HG02642 (cell line): ENCODE data around the gene DHRS3.

Source experiments
- ATAC-seq: cut with Tn5 transposase; IDR thresholded peaks from one replicate; pipeline ENCODE4 v1.9.1; 2021; ENCODE audit warnings: mild to moderate bottlenecking; ENCODE audit not compliant: unreplicated experiment, poor library complexity

Gene DHRS3

DNA sequence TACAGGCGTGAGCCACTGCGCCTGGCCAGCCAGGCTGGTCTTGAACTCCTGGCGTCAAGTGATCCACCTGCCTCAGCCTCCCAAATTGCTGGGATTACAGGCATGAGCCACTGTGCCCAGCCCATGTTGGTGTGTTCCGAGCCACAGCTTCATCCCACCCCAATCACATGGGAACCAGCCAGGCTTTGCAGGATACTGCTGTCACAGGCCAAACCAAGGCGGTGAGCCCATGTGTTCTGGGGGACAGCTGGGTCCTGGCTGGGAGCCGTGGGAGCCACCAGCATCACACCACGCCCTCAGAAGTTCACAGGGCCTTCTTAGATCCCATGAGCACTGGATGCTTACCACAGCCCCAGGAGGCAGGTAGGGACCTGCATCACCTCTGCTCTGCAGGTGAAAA is 56.9 kb downstream of the DHRS3 start:
- no peak for ATAC-seq

DNA sequence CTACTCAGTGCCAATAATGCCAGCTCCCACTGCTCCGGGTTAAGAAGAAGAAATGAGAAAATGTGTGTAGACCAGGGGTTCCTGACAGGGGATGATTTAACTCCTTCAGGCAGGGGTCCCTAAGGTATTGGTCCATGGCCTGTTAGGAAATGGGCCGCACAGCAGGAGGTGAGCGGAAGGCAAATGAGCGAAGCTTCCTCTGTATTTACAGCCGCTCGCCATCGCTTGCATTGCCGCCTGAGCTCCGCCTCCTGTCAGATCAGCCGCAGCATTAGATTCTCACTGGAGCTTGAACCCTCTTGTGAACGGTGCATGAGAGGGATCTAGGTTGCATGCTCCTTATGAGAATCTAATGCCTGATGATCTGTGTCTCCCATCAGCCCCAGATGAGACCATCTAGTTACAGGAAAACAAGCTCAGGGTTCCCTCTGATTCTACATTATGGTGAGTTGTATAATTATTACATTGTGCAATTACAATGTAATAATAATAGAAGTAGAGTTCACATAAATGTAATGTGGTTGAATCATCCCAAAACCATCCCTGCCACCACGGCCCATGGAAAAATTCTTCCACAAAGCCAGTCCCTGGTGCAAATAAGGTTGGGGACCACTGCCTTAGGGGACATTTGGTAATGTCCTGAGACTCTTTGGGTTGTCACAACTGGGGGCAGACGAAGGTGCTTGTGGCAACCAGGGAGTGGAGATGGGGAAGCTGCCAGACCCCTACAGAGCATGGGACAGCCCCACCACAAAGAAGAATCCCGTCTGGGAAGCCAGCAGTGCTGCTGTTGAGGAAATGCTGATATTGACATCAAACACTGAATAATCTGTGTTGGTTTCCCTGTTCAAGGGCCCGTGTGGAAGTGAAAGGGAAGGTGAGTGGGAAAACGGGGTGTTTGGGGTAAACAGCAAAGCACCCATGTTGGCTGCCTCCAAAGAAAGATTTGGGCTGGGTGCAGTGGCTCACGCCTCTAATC is 60.8 kb downstream of the DHRS3 start:
- ATAC-seq, result no peak

DNA sequence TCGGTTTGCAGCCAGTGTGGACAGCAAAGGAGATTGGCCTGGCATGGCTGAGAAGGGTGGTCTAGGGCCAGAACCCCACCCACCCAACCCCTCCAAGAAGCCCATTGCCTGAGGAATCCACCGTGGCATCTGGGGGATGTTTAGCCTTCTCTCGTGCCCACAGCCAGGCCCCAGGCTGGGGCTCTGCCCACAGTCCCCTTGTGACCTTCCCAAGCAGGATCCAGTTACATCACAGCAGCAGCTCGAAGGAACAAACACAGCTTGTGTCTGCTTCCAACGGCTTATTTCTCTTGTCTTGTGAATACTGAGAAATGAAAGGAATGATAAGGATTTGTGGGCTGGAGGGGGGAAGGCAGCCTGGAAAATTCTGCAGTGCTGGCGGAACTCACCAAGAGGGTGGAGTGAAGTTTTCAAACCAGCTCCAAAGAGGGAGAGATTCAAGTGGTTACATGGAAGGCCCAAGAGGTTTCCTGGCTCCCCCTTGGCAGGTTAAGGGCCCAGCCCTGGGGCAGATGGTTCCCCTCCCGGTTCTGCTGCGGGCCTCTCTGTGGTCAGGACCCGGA is 61.6 kb downstream of the DHRS3 start:
- ATAC-seq, result no peak

DNA sequence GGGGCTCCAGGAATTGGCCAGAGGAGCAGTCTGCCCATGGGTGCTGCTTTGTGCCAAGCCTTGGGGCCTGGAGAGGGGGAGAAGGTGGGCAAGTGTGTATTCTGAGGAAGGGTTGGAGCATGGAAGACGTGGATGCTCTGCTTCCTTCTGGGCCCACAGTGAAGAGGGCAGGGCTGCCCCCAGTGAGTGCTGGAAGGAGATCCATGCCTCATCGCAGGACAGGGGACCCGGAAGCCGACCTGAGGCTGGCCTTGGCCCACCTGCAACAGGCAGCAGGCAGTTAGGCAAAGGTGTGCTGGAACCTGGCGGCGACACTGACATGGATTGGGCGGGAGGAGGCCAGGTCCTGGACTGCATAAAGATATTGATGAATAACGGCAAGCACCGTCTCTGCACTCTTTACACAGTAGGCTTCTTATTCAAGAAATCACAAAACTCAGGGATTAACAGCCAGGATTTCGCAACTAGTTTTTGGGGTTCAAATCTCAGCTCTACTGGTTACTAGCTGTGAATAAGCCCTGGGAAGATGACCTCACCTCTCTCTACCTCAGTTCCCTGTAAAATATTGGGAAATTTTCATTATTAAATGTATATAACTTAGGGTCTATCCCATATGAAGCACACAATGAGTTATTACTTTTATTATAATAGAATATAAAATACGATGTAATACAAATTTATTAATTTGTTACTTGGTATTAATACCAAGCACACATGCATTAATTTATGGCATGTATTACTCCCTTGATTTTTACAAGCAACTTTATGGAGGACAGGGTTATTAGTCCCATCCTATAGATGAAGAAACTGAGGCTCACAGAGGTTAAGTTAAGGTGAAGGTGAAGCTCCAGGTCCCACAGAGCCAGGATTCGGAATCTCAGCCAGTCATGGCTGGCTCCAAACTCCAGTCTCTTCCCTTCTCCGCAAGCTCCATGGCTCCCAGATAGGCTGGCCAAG is 62.3 kb downstream of the DHRS3 start:
- no peak for ATAC-seq

DNA sequence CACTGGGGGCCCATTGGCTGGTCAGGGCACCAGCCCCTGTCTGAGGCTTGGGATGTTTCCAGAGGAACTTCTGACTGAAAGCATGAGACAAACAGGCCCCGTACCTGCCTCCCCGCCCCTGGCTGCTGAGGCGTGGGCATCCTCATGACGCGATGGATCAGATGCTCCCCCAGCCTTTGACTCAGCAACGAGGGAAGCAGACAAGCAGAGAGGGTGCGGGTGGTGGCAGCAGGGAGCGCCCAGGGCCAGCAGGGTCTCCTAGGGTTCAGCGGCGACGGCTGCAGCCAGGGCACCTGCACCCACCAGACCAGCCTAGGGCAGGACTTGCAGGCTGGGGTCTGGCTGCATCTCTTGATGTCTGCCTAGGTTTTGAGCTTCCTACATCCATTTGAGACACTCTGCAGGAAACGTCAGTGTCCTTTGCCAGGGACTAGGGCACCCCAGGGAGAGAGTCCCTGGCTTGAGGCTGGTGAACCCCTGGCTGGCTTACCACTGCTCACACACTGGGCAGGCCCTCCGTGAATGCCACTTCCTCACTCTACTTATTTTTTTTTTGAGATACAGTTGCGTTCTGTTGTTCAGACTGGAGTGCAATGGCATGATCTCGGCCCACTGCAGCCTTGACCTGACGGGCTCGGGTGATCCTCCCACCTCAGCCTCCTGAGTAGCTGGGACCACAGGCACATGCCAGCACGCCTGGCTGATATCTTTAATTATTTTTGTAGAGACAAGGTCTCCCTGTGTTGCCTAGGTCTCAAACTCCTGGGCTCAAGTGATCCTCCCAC is 63.3 kb downstream of the DHRS3 start:
- no peak for ATAC-seq

DNA sequence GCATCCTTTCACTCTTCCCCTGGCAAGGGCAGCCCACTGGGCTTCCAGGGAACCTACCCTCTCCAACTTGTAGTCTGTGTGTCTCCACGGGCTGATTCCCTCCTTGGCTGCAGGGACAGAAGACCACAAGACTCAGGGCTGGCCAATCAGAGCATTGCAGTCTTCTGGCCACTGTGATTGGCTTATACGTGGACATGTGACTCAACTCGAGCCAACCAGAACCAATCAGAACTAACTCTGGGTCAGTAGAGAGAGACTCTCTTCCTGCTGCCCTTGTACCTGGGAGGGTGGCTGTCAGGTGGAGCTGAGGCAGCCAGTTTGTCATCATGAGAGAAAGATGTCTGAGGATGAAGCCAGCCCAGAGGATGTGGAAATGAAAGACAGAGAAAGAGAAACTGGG is 64.0 kb downstream of the DHRS3 start:
- ATAC-seq, result no peak

DNA sequence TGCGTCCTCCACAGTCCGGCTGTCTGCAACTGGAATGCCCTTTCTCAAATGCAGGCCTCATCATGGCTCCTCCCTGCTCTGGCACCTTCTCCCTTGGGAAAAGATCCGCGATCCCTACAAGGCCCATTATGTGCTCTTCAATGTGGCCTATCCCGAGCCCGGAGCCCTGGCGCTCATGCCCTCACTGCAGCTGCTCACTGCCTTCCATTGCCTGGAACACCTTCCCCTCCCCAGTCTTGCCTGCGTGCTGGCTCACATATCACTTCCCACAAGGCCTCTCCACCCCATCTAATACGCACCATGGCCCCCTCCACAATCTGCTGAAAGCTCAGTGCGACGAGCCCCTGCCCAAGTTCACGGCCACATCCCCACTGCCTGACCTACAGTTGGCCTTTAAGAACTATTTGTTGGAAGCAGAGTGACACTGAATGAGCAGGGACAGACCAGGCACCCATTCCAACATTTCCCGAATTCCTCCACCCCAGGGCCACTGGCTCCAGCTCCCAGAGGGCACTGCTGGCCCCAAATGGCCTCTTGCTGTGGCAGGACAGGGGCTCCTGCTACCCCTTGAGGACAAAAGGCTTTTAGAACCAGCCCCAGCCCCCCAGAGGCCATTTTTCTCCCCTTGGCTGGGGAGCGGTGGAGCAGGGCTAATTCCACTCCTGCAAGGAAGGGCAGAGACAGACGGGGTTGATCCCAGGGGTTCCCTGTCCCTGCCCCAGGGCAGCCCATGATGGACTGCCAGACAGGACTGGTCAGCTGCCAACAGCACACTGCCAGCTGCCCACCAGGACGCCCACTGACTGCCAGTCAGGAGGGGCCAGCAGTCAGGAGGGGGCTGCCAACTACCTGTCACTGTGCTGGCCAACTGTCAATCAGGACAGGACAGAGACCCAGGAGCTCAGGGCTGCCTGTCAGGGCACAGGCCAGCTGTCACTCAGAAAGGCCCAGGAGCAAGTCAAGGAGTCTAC is 64.8 kb downstream of the DHRS3 start:
- no peak for ATAC-seq

DNA sequence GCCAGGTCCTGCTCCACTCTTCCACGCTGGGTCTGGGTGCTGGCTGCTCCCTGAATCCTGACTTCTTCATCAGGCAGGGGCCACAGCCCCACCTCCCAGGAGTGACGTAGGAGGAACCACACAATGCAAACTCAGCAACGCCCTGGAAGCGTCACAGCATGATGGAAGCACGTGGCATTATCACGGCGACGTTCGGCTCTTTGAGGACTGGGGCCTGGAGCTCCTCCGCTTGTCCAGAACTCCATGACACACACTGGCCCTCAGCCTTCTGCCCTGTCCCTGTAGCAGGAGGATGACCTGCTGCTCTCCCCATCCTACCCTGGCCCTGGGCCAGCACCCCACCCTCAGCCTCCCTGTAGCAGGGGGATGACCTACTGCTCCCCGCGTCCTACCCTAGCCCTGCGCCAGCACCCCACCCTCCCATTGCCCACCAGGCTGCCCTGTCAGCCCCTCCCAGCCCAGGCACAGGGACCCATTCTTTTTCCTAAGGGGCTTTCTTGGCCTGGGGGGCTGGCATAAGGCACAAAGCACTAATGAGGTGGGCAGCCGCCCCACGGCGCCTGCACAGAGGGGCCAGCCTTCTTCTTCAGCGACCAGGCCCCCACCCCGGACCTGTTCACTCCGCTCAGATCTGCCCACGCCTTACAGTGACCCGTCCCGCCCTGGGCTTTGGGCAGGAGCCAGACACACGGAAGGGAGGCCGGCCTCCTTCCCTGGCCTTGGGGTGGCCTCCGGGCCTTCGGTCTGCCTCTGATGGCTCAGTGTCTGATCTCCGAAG is 65.7 kb downstream of the DHRS3 start:
- ATAC-seq, result no peak

DNA sequence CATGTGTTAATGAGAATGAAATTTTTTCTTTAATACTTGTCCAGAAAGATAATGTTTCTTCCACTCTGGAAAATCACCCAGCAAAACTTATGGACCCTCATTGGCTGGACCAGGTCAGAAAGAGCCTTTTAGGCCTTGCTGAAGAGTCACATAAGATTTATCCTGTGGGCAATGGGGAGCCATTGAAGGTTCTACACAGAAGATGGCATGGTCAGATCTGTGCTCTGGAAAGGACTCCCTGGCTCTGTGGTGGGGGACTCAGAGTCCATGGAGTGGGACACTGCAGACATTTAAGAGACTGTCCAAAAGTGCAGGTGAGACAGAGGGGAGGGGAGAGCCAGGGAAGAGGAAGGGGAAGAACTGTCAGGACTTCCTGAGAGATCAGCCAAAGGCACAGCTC is 66.4 kb downstream of the DHRS3 start:
- ATAC-seq, result no peak

DNA sequence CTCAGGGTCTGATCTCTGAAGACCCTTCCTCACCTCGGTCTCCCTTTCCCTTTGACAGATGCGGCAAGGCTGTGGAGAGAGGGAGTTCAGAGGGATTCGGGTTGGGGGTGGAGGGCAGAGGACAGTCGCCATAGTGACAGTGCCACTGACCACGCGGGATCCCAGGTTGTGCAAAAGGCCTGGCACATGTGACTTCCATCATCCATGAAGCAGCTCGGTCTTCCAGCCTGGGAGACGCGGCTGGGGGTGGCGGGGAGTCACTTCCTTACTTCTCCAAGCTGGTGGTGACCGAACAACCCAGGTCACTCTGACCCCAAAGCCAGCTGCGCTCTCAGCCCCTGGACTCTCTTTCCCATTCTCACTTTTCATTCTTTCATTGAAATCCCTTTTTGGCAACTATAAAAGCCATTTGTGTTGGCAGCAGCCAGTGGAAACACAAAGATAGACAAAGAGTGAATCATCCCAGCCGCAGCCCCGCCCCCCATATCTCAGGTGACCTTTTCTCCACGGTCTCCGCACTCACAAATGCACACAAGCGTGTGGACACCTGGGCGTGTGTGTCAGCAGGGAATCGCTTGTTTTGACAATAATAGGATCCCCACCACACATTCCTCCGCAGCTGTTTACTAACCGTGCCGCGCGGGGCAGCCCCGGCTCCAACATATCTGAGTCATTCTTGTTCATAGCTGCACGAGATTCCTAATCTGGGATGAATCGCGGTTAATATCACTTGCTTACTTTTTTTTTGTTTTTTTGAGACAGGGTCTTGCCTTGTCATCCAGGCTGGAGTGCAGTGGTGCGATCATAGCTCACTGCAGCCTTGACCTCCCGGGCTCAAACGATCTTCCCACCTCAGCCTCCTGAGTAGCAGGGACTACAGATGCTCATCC is 68.3 kb downstream of the DHRS3 start:
- ATAC-seq, result no peak

DNA sequence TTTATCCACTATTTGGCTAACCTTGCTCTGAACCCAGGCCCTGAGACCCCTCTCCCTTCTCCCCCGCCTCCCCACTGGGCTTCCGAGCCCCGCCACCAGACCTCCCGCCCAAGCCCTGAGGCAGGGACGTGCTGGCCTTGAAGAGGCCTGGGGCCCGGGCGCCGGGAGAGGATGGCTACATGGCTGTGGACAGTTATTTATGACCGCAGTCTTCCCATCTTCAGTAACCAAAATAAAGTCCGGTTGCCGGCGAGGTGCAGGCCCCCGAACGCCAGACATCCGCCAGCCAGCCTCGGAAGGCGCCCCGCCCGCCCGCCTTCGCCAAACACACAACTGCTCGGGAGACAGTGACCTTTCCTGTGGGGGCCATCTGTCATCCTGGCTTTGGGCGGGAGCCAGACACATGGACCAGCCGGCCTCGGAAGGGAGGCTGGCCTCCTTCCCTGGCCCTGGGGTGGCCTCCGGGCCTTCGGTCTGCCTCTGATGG is 69.0 kb downstream of the DHRS3 start:
- ATAC-seq, result no peak

DNA sequence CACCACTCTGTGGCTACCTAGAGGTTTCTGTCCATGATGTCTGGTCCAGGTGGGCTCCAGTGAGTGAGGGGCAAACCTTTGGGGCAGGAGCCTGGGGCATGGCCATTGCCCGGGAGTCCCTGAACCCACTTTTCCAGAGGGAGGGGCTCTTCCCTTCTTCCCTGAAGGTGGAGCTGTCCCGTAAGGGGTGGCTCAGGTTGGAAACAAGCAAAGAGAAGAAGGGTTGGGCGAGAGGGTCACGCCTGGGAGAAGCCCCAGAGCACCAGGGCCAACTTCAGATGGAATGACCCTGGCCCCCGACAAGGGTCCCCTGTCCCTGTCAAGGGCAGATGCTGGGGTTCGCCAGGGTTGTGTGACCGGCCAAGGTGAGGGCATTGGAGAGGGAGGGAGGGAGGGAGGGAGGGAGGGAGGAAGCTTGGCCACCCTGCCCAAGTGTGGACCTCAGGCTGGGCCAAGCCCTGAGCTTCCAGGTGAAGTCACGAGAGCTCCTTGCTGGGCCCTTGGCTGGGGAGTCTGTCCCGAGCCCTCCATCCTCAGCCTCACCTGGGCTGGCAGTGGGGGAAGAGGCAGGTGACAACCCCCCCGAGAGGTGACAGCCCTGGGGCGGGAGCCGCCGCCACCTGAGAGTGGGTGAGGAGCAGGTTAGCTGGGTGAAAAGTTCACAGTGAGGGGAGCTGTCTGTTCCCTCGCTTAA is 69.6 kb downstream of the DHRS3 start:
- ATAC-seq, result no peak

DNA sequence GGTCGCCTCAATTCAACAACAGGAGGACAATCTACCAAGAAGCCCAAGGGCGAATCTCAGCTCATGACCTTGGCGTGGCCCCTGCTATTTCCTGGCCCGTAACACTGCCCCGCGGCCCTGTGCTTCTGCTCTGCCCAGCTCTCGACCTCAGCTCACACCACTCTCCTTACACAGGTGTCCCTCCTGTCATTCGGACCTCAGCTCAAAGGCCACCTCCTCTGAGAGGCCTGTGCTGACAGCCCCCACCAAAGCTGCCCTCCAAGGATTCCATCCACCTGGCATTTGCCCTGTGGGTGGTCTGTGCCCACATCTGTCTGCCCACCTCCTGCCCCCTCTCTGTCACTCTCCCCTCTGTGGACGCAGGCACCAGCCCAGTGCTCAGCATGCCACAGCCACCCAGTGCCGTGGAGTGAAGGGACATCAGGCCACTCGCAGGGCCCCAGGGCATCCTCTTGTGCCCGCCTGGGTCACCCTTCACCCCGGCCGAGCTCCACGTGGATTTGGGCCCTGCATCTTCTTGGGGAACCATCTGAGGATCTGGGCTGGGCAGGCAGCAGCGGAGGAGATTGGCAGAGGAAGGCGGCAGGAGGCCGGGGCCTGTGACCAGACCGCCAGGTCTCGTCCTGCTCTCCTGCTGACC is 70.3 kb downstream of the DHRS3 start:
- no peak for ATAC-seq

DNA sequence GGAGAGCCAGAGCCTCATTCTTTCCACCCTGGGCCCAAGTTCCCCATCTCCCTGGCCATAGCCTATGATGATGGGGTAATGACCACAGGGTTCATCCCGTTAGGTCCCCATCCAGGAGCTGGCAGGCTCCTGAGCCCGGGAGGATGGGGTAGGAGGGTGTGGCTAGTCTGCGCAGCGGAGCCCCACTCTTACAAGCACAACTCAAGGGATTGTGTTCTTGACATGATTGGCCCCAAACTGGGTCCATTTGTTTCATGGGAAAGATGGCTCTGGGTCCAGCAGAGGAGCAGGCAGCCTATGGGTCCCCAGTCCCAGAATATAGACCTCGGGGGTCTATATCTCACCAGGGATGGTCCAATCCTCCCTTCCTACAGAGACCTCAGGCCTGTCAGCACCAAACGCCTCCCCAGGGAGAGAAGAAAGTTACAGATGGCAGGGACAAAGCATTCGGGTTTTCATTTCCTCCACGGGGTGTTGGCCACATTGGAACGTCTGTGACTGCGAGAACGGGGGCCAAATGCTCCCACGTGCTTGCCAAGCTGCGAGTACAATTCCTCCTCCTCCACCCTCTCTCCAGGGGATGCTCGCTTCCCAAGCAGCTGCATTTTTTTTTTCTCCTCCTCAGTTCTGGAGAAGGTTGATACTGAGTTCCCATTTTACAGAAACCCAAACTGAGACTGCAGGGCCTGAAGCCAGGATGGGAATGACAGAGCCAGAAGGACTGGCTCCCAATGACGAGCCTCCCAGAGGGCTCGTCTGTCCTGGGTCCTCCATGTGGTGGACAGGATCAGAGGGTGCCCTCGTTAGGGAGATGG is 71.0 kb downstream of the DHRS3 start:
- no peak for ATAC-seq

DNA sequence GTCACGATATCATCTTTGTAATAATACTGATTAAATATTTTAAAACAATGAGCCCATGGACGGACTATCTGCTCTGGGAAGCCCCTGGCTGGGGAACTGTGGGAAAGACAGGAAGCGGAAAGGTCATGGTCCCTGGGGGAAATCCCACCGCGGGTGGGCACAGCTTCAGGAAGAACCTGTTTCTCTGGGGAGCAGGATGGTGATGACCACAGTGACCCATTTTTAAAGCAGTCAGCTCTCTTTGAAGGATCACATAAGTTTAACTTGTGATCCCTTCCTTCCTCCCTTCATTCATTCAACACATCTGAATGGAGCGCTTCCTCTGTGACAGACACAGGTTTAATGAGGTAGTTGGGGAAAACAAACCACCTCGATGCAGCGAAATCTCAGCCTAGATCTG is 73.0 kb downstream of the DHRS3 start:
- no peak for ATAC-seq
